ENCODE results near the gene EFNA5.
"Not testable (repeated sequence)": the region's sequence is repeated elsewhere in the genome, so short reads cannot be mapped to it uniquely, and the experiment has no call there.

EFNA5 gene

GRCh38 chr5:107499776-107500175 is 171.0 kb downstream of the EFNA5 start:
- in situ Hi-C loops (cut with HindIII; ENCODE audit: low sequenced_read_pairs), result loop anchor here (5.0 kb wide), 1 partner anchor 47 kb away; no protein-coding TSS in a partner anchor

GRCh38 chr5:107499237-107499636 is 171.5 kb downstream of the EFNA5 start:
- in situ Hi-C loops (cut with HindIII; ENCODE audit: low sequenced_read_pairs), result no loop called here

GRCh38 chr5:107496466-107496865 is 174.3 kb downstream of the EFNA5 start:
- in situ Hi-C loops (cut with HindIII; ENCODE audit: low sequenced_read_pairs), result no loop called here

- in situ Hi-C loops (cut with HindIII; ENCODE audit: low sequenced_read_pairs), result not testable (repeated sequence)
Observed at GRCh38 chr5:107494129-107494528, 176.6 kb downstream of the EFNA5 start.

GRCh38 chr5:107487056-107487542 is 183.6 kb downstream of the EFNA5 start:
- in situ Hi-C loops (cut with HindIII; ENCODE audit: low sequenced_read_pairs), result no loop called here

- in situ Hi-C loops (cut with HindIII; ENCODE audit: low sequenced_read_pairs), result no loop called here
Observed at GRCh38 chr5:107486489-107486888, 184.2 kb downstream of the EFNA5 start.

GRCh38 chr5:107485184-107485583 is 185.6 kb downstream of the EFNA5 start:
- in situ Hi-C loops (cut with HindIII; ENCODE audit: low sequenced_read_pairs), result no loop called here

GRCh38 chr5:107484281-107484680 is 186.5 kb downstream of the EFNA5 start:
- in situ Hi-C loops (cut with HindIII; ENCODE audit: low sequenced_read_pairs), result no loop called here

GRCh38 chr5:107483231-107484024 is 187.3 kb downstream of the EFNA5 start:
- in situ Hi-C loops (cut with HindIII; ENCODE audit: low sequenced_read_pairs), result no loop called here

- in situ Hi-C loops (cut with HindIII; ENCODE audit: low sequenced_read_pairs), result no loop called here
Observed at GRCh38 chr5:107478068-107478641, 192.6 kb downstream of the EFNA5 start.

- in situ Hi-C loops (cut with HindIII; ENCODE audit: low sequenced_read_pairs), result no loop called here
Observed at GRCh38 chr5:107477492-107477891, 193.2 kb downstream of the EFNA5 start.

- in situ Hi-C loops (cut with HindIII; ENCODE audit: low sequenced_read_pairs), result no loop called here
Observed at GRCh38 chr5:107476783-107477182, 194.0 kb downstream of the EFNA5 start.

GRCh38 chr5:107474716-107475489 is 195.8 kb downstream of the EFNA5 start:
- in situ Hi-C loops (cut with HindIII; ENCODE audit: low sequenced_read_pairs), result no loop called here

GRCh38 chr5:107474361-107474715 is 196.4 kb downstream of the EFNA5 start:
- in situ Hi-C loops (cut with HindIII; ENCODE audit: low sequenced_read_pairs), result no loop called here

GRCh38 chr5:107472620-107473064 is 198.1 kb downstream of the EFNA5 start:
- in situ Hi-C loops (cut with HindIII; ENCODE audit: low sequenced_read_pairs), result no loop called here

- in situ Hi-C loops (cut with HindIII; ENCODE audit: low sequenced_read_pairs), result no loop called here
Observed at GRCh38 chr5:107470295-107470582, 200.5 kb downstream of the EFNA5 start.

- in situ Hi-C loops (cut with HindIII; ENCODE audit: low sequenced_read_pairs), result loop anchor here (5.0 kb wide), 1 partner anchor 37 kb away; no protein-coding TSS in a partner anchor
Observed at GRCh38 chr5:107469485-107470294, 201.0 kb downstream of the EFNA5 start.

GRCh38 chr5:107469064-107469463 is 201.7 kb downstream of the EFNA5 start:
- in situ Hi-C loops (cut with HindIII; ENCODE audit: low sequenced_read_pairs), result loop anchor here (5.0 kb wide), 1 partner anchor 37 kb away; no protein-coding TSS in a partner anchor

GRCh38 chr5:107468276-107468675 is 202.5 kb downstream of the EFNA5 start:
- in situ Hi-C loops (cut with HindIII; ENCODE audit: low sequenced_read_pairs), result loop anchor here (5.0 kb wide), 1 partner anchor 36 kb away; no protein-coding TSS in a partner anchor

GRCh38 chr5:107467137-107467932 is 203.4 kb downstream of the EFNA5 start:
- in situ Hi-C loops (cut with HindIII; ENCODE audit: low sequenced_read_pairs), result loop anchor here (5.0 kb wide), 1 partner anchor 35 kb away; no protein-coding TSS in a partner anchor

Measured in endothelial cell of hepatic sinusoid (primary cell).